Measurements from ENCODE around the gene FOXI1.

FOXI1 gene

DNA sequence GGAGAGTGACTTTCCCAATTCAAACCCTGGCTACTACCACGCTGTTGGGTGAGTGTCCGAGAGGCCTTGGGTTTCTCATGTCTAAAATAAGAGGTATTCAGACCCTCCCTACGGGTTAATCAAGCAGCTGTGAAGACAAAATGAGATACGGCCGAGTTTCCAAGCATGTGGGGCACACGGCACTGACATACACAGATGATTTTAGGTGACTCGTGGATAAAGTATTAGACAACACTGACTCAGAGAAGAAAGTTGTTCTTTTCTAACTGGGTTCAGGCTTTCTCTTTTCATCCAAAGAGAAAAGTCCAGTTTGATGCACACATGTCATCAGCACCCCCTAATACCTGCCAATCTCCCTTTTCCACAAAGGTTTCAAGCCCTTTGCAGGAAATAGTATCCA, 15.6 kb downstream of the FOXI1 start:
- Mint-ChIP-seq H3K4me3 (no peak overlapping the region), H3K36me3 (ENCODE audit: low read depth) (no peaks in the 10 kb centered on the region), H3K4me1 (no peaks in the 10 kb centered on the region), H3K27me3 (ENCODE audit: low read depth) (peaks cover 19% of the 10 kb centered on the region), H3K9me3 (peaks cover 10% of the 10 kb centered on the region), H3K27ac (no peak overlapping the region)
- TF ChIP-seq, protein P1, sequence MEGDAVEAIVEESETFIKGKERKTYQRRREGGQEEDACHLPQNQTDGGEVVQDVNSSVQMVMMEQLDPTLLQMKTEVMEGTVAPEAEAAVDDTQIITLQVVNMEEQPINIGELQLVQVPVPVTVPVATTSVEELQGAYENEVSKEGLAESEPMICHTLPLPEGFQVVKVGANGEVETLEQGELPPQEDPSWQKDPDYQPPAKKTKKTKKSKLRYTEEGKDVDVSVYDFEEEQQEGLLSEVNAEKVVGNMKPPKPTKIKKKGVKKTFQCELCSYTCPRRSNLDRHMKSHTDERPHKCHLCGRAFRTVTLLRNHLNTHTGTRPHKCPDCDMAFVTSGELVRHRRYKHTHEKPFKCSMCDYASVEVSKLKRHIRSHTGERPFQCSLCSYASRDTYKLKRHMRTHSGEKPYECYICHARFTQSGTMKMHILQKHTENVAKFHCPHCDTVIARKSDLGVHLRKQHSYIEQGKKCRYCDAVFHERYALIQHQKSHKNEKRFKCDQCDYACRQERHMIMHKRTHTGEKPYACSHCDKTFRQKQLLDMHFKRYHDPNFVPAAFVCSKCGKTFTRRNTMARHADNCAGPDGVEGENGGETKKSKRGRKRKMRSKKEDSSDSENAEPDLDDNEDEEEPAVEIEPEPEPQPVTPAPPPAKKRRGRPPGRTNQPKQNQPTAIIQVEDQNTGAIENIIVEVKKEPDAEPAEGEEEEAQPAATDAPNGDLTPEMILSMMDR (IDR thresholded peaks at IDR 0.05; ENCODE audit: unreplicated experiment in 3 of 3): no peak

DNA sequence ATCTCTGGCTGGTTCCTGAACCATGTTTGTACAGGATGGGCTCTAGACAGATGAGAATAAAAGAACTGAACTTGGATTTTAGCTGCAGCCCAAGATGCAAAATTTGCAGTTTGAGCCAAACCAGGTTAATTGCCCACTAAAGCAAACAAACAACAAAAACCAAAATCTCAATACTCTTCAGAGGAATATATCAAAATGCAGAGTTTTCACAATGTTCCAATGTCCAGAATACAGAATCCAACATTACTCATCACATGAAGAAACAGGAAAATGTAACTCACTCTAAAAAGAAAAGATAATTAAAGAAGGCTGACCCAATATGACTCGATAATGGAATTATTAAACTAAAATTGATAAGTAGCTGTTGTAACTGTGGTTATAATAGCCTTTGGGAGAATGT, 20.4 kb downstream of the FOXI1 start:
- peaks cover 14% of the 10 kb centered on the region for H3K27me3 Mint-ChIP-seq (ENCODE audit: low read depth)
- H3K4me1 Mint-ChIP-seq: no peaks in the 10 kb centered on the region
- TF ChIP-seq, protein P1 (IDR thresholded peaks at IDR 0.05; ENCODE audit: unreplicated experiment in 3 of 3): no peak
- peaks cover 26% of the 10 kb centered on the region for H3K9me3 Mint-ChIP-seq
- H3K4me3 Mint-ChIP-seq: no peak overlapping the region
- H3K36me3 Mint-ChIP-seq (ENCODE audit: low read depth): no peaks in the 10 kb centered on the region
- H3K27ac Mint-ChIP-seq: no peak overlapping the region

DNA sequence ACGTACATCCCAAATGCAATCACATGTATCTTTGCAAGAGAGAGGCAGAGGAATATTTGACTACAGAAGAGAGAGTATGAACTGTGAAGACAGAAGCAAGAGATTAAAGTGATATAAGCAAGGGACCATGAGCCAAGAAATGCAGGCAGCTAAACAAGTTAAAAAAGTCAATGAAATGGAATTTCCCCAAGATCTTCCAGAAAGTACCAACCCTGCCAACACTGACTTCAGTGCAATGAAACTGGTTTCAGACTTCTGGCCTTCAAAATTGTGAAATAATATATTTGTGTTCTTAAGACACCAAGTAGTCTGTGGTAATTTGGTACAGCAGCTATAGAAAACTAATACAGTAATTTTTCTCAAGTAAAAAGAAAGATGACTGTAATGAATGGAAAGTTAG, 20.9 kb downstream of the FOXI1 start:
- Mint-ChIP-seq H3K9me3 (peaks cover 26% of the 10 kb centered on the region), H3K27ac (no peak overlapping the region), H3K36me3 (ENCODE audit: low read depth) (no peaks in the 10 kb centered on the region), H3K27me3 (ENCODE audit: low read depth) (peaks cover 12% of the 10 kb centered on the region), H3K4me3 (no peak overlapping the region), H3K4me1 (no peaks in the 10 kb centered on the region)
- TF ChIP-seq, protein P1 (IDR thresholded peaks at IDR 0.05; ENCODE audit: unreplicated experiment in 3 of 3): no peak

- H3K4me3 Mint-ChIP-seq: no peak overlapping the region
- H3K27ac Mint-ChIP-seq: no peak overlapping the region
- H3K4me1 Mint-ChIP-seq: no peaks in the 10 kb centered on the region
- no peaks in the 10 kb centered on the region for H3K36me3 Mint-ChIP-seq (ENCODE audit: low read depth)
- H3K27me3 Mint-ChIP-seq (ENCODE audit: low read depth): peaks cover 18% of the 10 kb centered on the region
- TF ChIP-seq, protein P1 (IDR thresholded peaks at IDR 0.05; ENCODE audit: unreplicated experiment in 3 of 3): no peak
- H3K9me3 Mint-ChIP-seq: peaks cover 17% of the 10 kb centered on the region
These were observed 25.5 kb downstream of the FOXI1 start for GRCh38 chr5:170131235-170131634.

- TF ChIP-seq, protein P1 (IDR thresholded peaks at IDR 0.05; ENCODE audit: unreplicated experiment in 3 of 3): no peak
- Mint-ChIP-seq H3K4me3 (no peak overlapping the region), H3K4me1 (no peaks in the 10 kb centered on the region), H3K27me3 (ENCODE audit: low read depth) (peaks cover 20% of the 10 kb centered on the region), H3K9me3 (peaks cover 5% of the 10 kb centered on the region), H3K36me3 (ENCODE audit: low read depth) (no peaks in the 10 kb centered on the region), H3K27ac (no peak overlapping the region)
These were observed 26.7 kb downstream of the FOXI1 start for GRCh38 chr5:170132269-170132975.

DNA sequence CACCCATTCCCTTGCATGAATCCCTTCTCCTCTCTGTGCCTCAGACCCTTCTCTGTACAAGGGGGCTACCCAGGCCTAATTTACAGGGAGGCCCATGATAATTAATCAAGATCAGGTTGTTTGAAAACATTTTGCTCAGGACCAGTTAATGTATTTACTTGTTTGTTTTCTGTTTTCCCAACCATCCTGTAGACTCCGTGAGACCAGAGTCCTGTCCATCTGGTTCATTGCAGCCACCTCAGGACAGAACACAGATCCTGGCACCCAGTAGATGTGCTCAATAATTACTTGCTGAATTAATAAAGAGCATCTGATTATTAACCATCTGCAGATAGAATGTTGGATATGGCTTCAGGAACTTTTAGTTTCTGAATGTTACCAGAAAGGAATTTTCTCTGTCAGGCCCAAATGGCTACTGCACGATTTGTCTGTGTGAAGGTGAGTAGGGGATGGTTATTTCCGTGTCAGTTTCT, 27.3 kb downstream of the FOXI1 start:
- peaks cover 4% of the 10 kb centered on the region for H3K9me3 Mint-ChIP-seq
- H3K27ac Mint-ChIP-seq: no peak overlapping the region
- TF ChIP-seq, protein P1 (IDR thresholded peaks at IDR 0.05; ENCODE audit: unreplicated experiment in 3 of 3): no peak
- H3K36me3 Mint-ChIP-seq (ENCODE audit: low read depth): no peaks in the 10 kb centered on the region
- no peak overlapping the region for H3K4me3 Mint-ChIP-seq
- peaks cover 20% of the 10 kb centered on the region for H3K27me3 Mint-ChIP-seq (ENCODE audit: low read depth)
- no peaks in the 10 kb centered on the region for H3K4me1 Mint-ChIP-seq

All from nephron (organoid).